ENCODE results near the gene TMPRSS4.

TMPRSS4 gene

DNA sequence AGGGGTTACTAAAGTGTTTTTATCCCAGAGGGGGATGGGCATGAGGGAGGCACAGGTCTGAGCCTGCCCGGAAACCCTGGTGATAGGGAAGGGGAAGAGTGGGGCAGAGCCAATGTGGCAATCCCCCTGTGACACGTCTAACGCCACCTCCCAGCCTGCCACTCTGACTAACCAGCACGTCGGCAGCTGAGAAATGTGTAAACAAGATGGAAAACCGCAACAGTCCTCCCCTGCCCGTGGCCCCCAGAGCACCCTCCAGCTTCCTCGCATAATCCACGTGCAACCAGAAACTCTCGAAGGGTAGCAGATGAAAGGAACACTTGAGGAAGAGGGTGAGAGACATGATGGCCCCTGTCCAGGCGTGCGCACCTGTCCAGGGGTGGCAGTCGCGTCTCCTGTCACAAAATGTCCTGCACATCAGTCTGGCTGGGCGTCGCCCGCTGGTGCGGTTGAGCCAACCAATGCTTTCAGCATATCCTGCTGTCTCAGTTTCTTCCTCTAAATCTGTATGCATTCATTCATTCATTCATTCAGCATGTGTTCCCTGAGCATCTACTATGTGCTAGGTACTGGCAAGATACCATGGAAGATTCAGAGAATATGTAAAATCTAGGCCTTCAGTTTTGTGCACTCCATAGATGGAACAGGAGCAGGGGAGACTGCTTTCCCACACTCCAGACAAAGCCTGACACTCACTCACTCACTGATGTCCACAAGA, 4.5 kb downstream of the TMPRSS4 start:
- no peak for DNase-seq (ENCODE audit: extremely low spot score)
- ChIA-PET CTCF (no interaction called here), POLR2A (no interaction called here)
- TF ChIP-seq CTCF (IDR thresholded peaks at IDR 0.05; ENCODE audit: control extremely low read depth, extremely low read depth, low read depth, missing control alignments) = no peak

DNA sequence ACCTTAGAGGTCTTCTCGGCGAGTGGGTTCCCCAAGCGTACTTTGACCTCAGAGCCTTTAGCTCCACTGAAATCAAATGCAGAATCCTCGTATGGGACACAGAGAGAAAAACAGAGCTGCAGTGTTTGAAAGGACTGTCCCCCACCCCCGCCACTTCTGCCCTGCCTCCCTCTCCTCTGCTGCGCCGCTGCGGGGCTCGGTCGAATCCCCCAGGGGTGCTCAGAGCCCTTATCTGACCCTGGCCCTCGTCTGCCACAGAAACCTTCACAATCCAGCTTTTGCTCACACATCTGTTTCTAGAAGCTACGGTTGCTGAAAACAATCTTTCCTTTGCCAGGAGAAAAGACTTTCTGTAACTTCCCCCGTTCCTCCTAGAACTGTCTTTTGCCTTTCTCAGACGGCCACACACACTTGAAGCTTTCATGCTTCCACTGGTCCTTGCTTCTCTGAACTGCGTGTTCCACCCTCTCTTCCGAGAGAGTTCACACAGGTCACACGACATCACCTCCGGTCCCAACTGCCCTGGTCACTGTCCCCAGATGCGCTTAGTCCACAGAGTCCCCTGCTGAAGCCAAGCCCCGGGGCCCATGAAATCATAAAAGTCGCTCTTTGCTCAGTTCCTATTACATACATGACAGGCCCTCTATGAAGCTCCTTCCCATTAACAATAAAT, 6.1 kb downstream of the TMPRSS4 start:
- ChIA-PET POLR2A (no interaction called here), CTCF (interaction anchor here (0.8 to 1.5 kb wide), 3 partner anchors 9 to 136 kb away, joined by 3 to 4 read pairs (median 4); no protein-coding TSS in a partner anchor)
- TF ChIP-seq CTCF (IDR thresholded peaks at IDR 0.05; ENCODE audit: control extremely low read depth, extremely low read depth, low read depth, missing control alignments) = no peak
- no peak for DNase-seq (ENCODE audit: extremely low spot score)

DNA sequence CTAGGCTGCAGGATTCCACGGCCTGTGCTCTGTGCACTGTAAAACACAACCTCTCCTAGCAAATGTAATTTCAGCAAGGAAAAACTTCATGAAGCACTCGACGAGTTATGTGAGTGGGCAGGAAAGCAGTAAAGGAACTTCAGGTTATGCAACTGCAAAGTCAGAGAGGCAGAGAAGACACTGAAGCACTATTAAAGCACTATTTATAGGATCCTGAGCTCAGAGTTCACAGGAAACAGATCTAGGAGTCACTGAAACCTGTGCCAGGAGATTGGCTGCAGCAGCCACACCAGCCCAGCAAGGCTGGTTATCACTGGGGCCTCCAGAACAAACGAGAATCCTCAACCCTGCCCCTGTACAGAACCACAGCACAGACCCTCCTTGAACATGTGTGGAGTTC, 7.4 kb downstream of the TMPRSS4 start:
- CTCF ChIA-PET = interaction anchor here (1.4 to 1.5 kb wide), 2 partner anchors 10 to 137 kb away, joined by 3 to 4 read pairs; no protein-coding TSS in a partner anchor
- POLR2A ChIA-PET = no interaction called here
- no peak for DNase-seq (ENCODE audit: extremely low spot score)
- no peak for TF ChIP-seq CTCF (IDR thresholded peaks at IDR 0.05; ENCODE audit: control extremely low read depth, extremely low read depth, low read depth, missing control alignments)

DNA sequence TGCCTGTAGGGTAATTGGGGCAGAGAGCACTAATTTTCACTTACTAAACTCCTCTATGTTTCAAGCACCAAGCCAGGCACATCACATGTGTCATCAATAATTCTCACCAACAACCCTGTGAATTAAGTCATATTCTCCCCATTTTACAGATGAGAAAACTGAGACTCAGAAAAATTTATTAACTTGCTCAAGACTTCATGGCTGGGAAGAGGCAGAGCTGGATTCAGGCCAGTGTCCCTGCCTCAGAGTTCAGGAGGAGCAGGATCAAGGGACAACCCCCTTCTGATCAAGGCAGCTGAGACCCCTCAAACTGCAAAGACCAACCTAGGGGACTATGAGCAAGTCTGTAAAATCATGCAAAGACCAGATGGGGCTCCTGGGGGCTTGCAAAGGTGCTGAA, 7.8 kb downstream of the TMPRSS4 start:
- POLR2A ChIA-PET = no interaction called here
- CTCF ChIA-PET = interaction anchor here (1.5 kb wide), 1 partner anchor 138 kb away, joined by 4 read pairs; no protein-coding TSS in a partner anchor
- TF ChIP-seq CTCF (IDR thresholded peaks at IDR 0.05; ENCODE audit: control extremely low read depth, extremely low read depth, low read depth, missing control alignments) = no peak
- no peak for DNase-seq (ENCODE audit: extremely low spot score)

- no peak for DNase-seq (ENCODE audit: extremely low spot score)
- no peak for TF ChIP-seq CTCF (IDR thresholded peaks at IDR 0.05; ENCODE audit: control extremely low read depth, extremely low read depth, low read depth, missing control alignments)
- ChIA-PET CTCF (interaction anchor here (1.1 kb wide), 1 partner anchor 10 kb away, joined by 5 read pairs; the partner anchor contains the start of gene TMPRSS4), POLR2A (interaction anchor here (0.7 kb wide), 1 partner anchor 29 kb away, joined by 3 read pairs; no protein-coding TSS in a partner anchor)
Measured at GRCh38 chr11:118086913-118087768, 10.3 kb downstream of the TMPRSS4 start, which contains the start of gene SMIM35. Gene SMIM35, minus strand, starts transcription at chr11:118086963. Its CDS starts 206 bp downstream, at chr11:118086757.

GRCh38 chr11:118087931-118088330, 11.1 kb downstream of the TMPRSS4 start:
- ChIA-PET POLR2A (no interaction called here), CTCF (interaction anchor here (1.1 kb wide), 1 partner anchor 10 kb away, joined by 5 read pairs; the partner anchor contains the start of gene TMPRSS4)
- no peak for TF ChIP-seq CTCF (IDR thresholded peaks at IDR 0.05; ENCODE audit: control extremely low read depth, extremely low read depth, low read depth, missing control alignments)
- no peak for DNase-seq (ENCODE audit: extremely low spot score)
